Right ventricle myocardium inferior (tissue), 1 donor: ENCODE data around the gene PRDM9. TPM values are rescaled to one million over a fixed set of nuclear protein-coding genes. Genes with fewer than 3 reads are reported as not detected.
"Not testable (repeated sequence)": the region's sequence is repeated elsewhere in the genome, so short reads cannot be mapped to it uniquely, and the experiment has no call there.

Source experiments
- ATAC-seq: fragments of 200-7000 bp; cut with Tn5 transposase; one replicate; pipeline ENCODE4 v1.9.1; 2020; ENCODE audit warnings: mild to moderate bottlenecking, moderate library complexity
- DNase-seq: peaks from one replicate; pipeline ENCODE4 v3.0.0; 2021; ENCODE audit errors: missing footprints
- intact Hi-C: fragments of 100-400 bp; cut with DNase I; formaldehyde crosslinking; loops from one replicate; pipeline ENCODE4 v1.11.0; 2022
- long read RNA-seq: library from polyadenylated mRNA; unstranded; transcript quantifications from one replicate; pipeline ENCODE4 v2.0.0, GENCODE V29; 2021
- total RNA-seq: library from RNA; stranded (reverse); fragmentation: NEBNext Ultra II Directional; extraction: Animal tissue kit (Norgen Biotek cat#: 25700); gene quantifications from one replicate; pipeline ENCODE4 v1.2.1, GENCODE V29; 2021
- donor health status: DM: no; HTN: yes; CAD: no; lungs with severe emphysema.

The PRDM9 gene
- total RNA-seq = not detected
- long read RNA-seq = 0 reads

GRCh38 chr5:23507278-23507685, at the start of gene PRDM9:
Gene PRDM9, plus strand, starts transcription at chr5:23507609. Its CDS starts 1,425 bp downstream, at chr5:23509034.
- ATAC-seq = peak; percentile 97
- intact Hi-C loops = no loop called here
- peak; percentile 89 for DNase-seq

- ATAC-seq (no peak), DNase-seq (no peak)
- intact Hi-C loops = no loop called here
These were observed 49.6 kb upstream of the PRDM9 start for GRCh38 chr5:23457780-23458179.

- intact Hi-C loops = no loop called here
- ATAC-seq (no peak), DNase-seq (no peak)
These were observed 48.2 kb upstream of the PRDM9 start for GRCh38 chr5:23459214-23459613.

GRCh38 chr5:23461576-23461975, 45.8 kb upstream of the PRDM9 start:
- DNase-seq = no peak
- ATAC-seq = no peak
- intact Hi-C loops = no loop called here

GRCh38 chr5:23466401-23466912, 41.0 kb upstream of the PRDM9 start:
- ATAC-seq (no peak), DNase-seq (no peak)
- intact Hi-C loops = no loop called here

- DNase-seq (no peak), ATAC-seq (no peak)
- intact Hi-C loops = no loop called here
These were observed 38.8 kb upstream of the PRDM9 start for GRCh38 chr5:23468658-23469057.

GRCh38 chr5:23473915-23474314, 33.5 kb upstream of the PRDM9 start:
- ATAC-seq (no peak), DNase-seq (no peak)
- intact Hi-C loops = no loop called here

- no peak for ATAC-seq
- DNase-seq = no peak
- intact Hi-C loops = no loop called here
These were observed 33.1 kb upstream of the PRDM9 start for GRCh38 chr5:23474315-23474714.

GRCh38 chr5:23476580-23476979, 30.8 kb upstream of the PRDM9 start:
- no peak for ATAC-seq
- no peak for DNase-seq
- intact Hi-C loops = no loop called here

GRCh38 chr5:23482642-23483041, 24.8 kb upstream of the PRDM9 start:
- ATAC-seq = no peak
- intact Hi-C loops = no loop called here
- DNase-seq = no peak

- DNase-seq (no peak), ATAC-seq (no peak)
- intact Hi-C loops = no loop called here
These were observed 24.3 kb upstream of the PRDM9 start for GRCh38 chr5:23483090-23483489.

GRCh38 chr5:23484096-23484495, 23.3 kb upstream of the PRDM9 start:
- intact Hi-C loops = no loop called here

GRCh38 chr5:23486227-23486626, 21.2 kb upstream of the PRDM9 start:
- intact Hi-C loops, ATAC-seq, DNase-seq: not testable (repeated sequence)

More at GRCh38 chr5:23484096-23484495, 23.3 kb upstream of the PRDM9 start:
- no peak for DNase-seq
- ATAC-seq = no peak

GRCh38 chr5:23490993-23491392, 16.4 kb upstream of the PRDM9 start:
- ATAC-seq (no peak), DNase-seq (no peak)
- intact Hi-C loops = no loop called here

GRCh38 chr5:23494558-23494957, 12.9 kb upstream of the PRDM9 start:
- ATAC-seq (no peak), DNase-seq (no peak)
- intact Hi-C loops = no loop called here

GRCh38 chr5:23496576-23496975, 10.8 kb upstream of the PRDM9 start:
- intact Hi-C loops = no loop called here
- no peak for ATAC-seq
- no peak for DNase-seq

GRCh38 chr5:23506329-23507236, 826 bp upstream of the PRDM9 start:
- intact Hi-C loops = no loop called here
- ATAC-seq (peak; percentile 44), DNase-seq (peak; percentile 48)

- intact Hi-C loops, DNase-seq, ATAC-seq: not testable (repeated sequence)
These were observed 3.0 kb downstream of the PRDM9 start for GRCh38 chr5:23510434-23510833.

- intact Hi-C loops = no loop called here
- no peak for ATAC-seq
- no peak for DNase-seq
These were observed 15.1 kb downstream of the PRDM9 start for GRCh38 chr5:23522553-23522952.

GRCh38 chr5:23523031-23523430, 15.6 kb downstream of the PRDM9 start:
- intact Hi-C loops = no loop called here
- DNase-seq = no peak
- ATAC-seq = no peak
